Uterus (tissue), 4 donors: Measurements from ENCODE around the gene GPR137. TPM values are rescaled to one million over a fixed set of nuclear protein-coding genes. Genes with fewer than 3 reads are reported as not detected.
A peak's percentile ranks its signal among the peaks of the same experiment; 100 is the strongest.
"Not testable (repeated sequence)": the region's sequence is repeated elsewhere in the genome, so short reads cannot be mapped to it uniquely, and the experiment has no call there.

Source experiments
- DNase-seq, 2 donors: peaks; one replicate each; pipeline ENCODE4 v3.0.0-alpha.2; 2019 to 2020
- H3K27ac ChIP-seq, 2 donors: fragments of 200-600 bp; sonication (generic); 1 replicate in 1 of 2; 2 replicates in 1 of 2; pipeline ENCODE4 v1.5.1; 2016 to 2018
- H3K27me3 ChIP-seq, 2 donors: fragments of 200-600 bp; sonication (generic); one replicate each; pipeline ENCODE4 v1.5.1; 2018 to 2019; ENCODE audit warnings: control low read depth in 1 of 2
- H3K36me3 ChIP-seq, 2 donors: fragments of 200-600 bp; sonication (generic); one replicate each; pipeline ENCODE4 v1.5.1; 2019; ENCODE audit warnings: control low read depth in 1 of 2
- H3K4me1 ChIP-seq, 2 donors: fragments of 200-600 bp; sonication (generic); one replicate each; pipeline ENCODE4 v1.5.1; 2018 to 2019; ENCODE audit warnings: control low read depth in 1 of 2
- H3K4me3 ChIP-seq, 2 donors: fragments of 200-600 bp; sonication (generic); 1 replicate in 1 of 2; 2 replicates in 1 of 2; pipeline ENCODE4 v1.5.1; 2018 to 2019; ENCODE audit warnings: mild to moderate bottlenecking in 1 of 2
- H3K9me3 ChIP-seq, 2 donors: fragments of 200-600 bp; sonication (generic); one replicate each; pipeline ENCODE4 v1.5.1; 2019; ENCODE audit warnings: control low read depth in 1 of 2
- CTCF ChIP-seq, 4 experiments: fragments of 200-600 bp in 2 of 4; fragments of 450-650 bp in 2 of 4; sonication (generic) in 2 of 4; IDR thresholded peaks; one replicate each; pipeline ENCODE4 v1.5.1; 2016 to 2019; ENCODE audit warnings: antibody characterized with exemption in 4 of 4, mild to moderate bottlenecking in 2 of 4, moderate library complexity in 1 of 4
- POLR2A ChIP-seq, 2 donors: fragments of 450-650 bp; IDR thresholded peaks; one replicate each; pipeline ENCODE4 v1.6.1; 2016; ENCODE audit warnings: antibody characterized with exemption in 2 of 2, mild to moderate bottlenecking in 1 of 2, moderate library complexity in 1 of 2
- intact Hi-C: fragments of 100-400 bp; cut with DNase I; formaldehyde crosslinking; loops from one replicate; pipeline ENCODE4 v1.15.1; 2023; ENCODE audit warnings: low total_unique reads
- total RNA-seq, 4 donors: library from RNA; depleted of rRNA in 3 of 4; stranded (reverse); fragments of >200 nt in 3 of 4; gene quantifications; one replicate each; pipeline versions ENCODE4 v1.1.0 to v1.2.4, GENCODE V29; 2014 to 2023
- donor health status: DM: yes; HTN: yes; CAD: no.

The GPR137 gene
- total RNA-seq, 4 donors from 2014 or later: 0.51 to 32.3 (median 10.6) TPM

GRCh38 chr11:64314146-64314804, 28.6 kb downstream of the GPR137 start:
- no peak for DNase-seq
- Histone ChIP-seq H3K4me1 (no peaks in the 10 kb centered on the region), H3K4me3 (no peak overlapping the region), H3K9me3 (no peaks in the 10 kb centered on the region), H3K36me3 (no peaks in the 10 kb centered on the region), H3K27me3 (no peaks in the 10 kb centered on the region), H3K27ac (peak overlapping the region; percentile 37 to 47)
- TF ChIP-seq CTCF (IDR thresholded peaks at IDR 0.05): no peak
- intact Hi-C loops: no loop called here

GRCh38 chr11:64314805-64315561, 29.3 kb downstream of the GPR137 start:
- Histone ChIP-seq H3K27me3 (no peaks in the 10 kb centered on the region), H3K27ac (no peak overlapping the region), H3K9me3 (no peaks in the 10 kb centered on the region), H3K36me3 (no peaks in the 10 kb centered on the region), H3K4me3 (no peak overlapping the region), H3K4me1 (no peaks in the 10 kb centered on the region)
- no peak for DNase-seq
- TF ChIP-seq CTCF (IDR thresholded peaks at IDR 0.05) (no peak), POLR2A (IDR thresholded peaks at IDR 0.05) (no peak)
- intact Hi-C loops: no loop called here

- H3K4me3 ChIP-seq, H3K9me3 ChIP-seq, DNase-seq, H3K4me1 ChIP-seq, H3K27me3 ChIP-seq, H3K36me3 ChIP-seq, intact Hi-C loops: not testable (repeated sequence)
- peak overlapping the region in 1 of 2 donors; percentile 97 for H3K27ac ChIP-seq
Observed at GRCh38 chr11:64315667-64316526, 30.2 kb downstream of the GPR137 start.

- intact Hi-C loops: no loop called here
Observed at GRCh38 chr11:64316672-64317324, 31.1 kb downstream of the GPR137 start.

More at GRCh38 chr11:64316672-64317324, 31.1 kb downstream of the GPR137 start:
- H3K36me3 ChIP-seq: no peaks in the 10 kb centered on the region
- H3K4me1 ChIP-seq: no peaks in the 10 kb centered on the region
- peak overlapping the region; percentile 97 to 98 for H3K27ac ChIP-seq
- no peaks in the 10 kb centered on the region for H3K9me3 ChIP-seq
- no peaks in the 10 kb centered on the region for H3K27me3 ChIP-seq
- TF ChIP-seq POLR2A (IDR thresholded peaks at IDR 0.05) (no peak), CTCF (IDR thresholded peaks at IDR 0.05) (peak in 1 of 4 experiments; percentile 3)
- peak in 1 of 2 donors; percentile 60 for DNase-seq
- H3K4me3 ChIP-seq: peak overlapping the region; percentile 74 to 75
